GM04504 (cell line): Measurements from ENCODE around the gene CCND2.

Source experiments
- DNase-seq: peaks from one replicate; pipeline ENCODE4 v3.0.0-alpha.2; 2012; ENCODE audit warnings: low read depth

The CCND2 gene

GRCh38 chr12:4256043-4256826 lies 17.3 kb upstream of the CCND2 start:
- no peak for DNase-seq

GRCh38 chr12:4257442-4257841 lies 16.1 kb upstream of the CCND2 start:
- DNase-seq = no peak

GRCh38 chr12:4259099-4259498 lies 14.5 kb upstream of the CCND2 start:
- DNase-seq = no peak

GRCh38 chr12:4261655-4262054 lies 11.9 kb upstream of the CCND2 start:
- no peak for DNase-seq

- DNase-seq = no peak
Measured at GRCh38 chr12:4265280-4265679, 8.3 kb upstream of the CCND2 start.

- no peak for DNase-seq
Measured at GRCh38 chr12:4266990-4267389, 6.6 kb upstream of the CCND2 start.

GRCh38 chr12:4267704-4268328 lies 5.7 kb upstream of the CCND2 start:
- no peak for DNase-seq

- no peak for DNase-seq
Measured at GRCh38 chr12:4268329-4269181, 5.0 kb upstream of the CCND2 start.

- DNase-seq = no peak
Measured at GRCh38 chr12:4269279-4269991, 4.1 kb upstream of the CCND2 start.

- DNase-seq = no peak
Measured at GRCh38 chr12:4270016-4270830, 3.3 kb upstream of the CCND2 start.

- DNase-seq = no peak
Measured at GRCh38 chr12:4270831-4271716, 2.5 kb upstream of the CCND2 start.

- DNase-seq = no peak
Measured at GRCh38 chr12:4271717-4272423, 1.7 kb upstream of the CCND2 start.

- DNase-seq = no peak
Measured at GRCh38 chr12:4272424-4273272, 914 bp upstream of the CCND2 start.

GRCh38 chr12:4273273-4273651 lies 300 bp upstream of the CCND2 start:
- no peak for DNase-seq

GRCh38 chr12:4274396-4275015 lies 944 bp downstream of the CCND2 start:
- DNase-seq = no peak

GRCh38 chr12:4275016-4275869 lies 1.7 kb downstream of the CCND2 start:
- DNase-seq = no peak

- no peak for DNase-seq
Measured at GRCh38 chr12:4275870-4276301, 2.3 kb downstream of the CCND2 start.
